CD14-positive monocyte (primary cell): ENCODE results near the gene FBXO15. TPM values are rescaled to one million over a fixed set of nuclear protein-coding genes. Genes with fewer than 3 reads are reported as not detected.

ENCODE experiments used
- DNase-seq, 3 donors: peaks; one replicate each; pipeline ENCODE4 v3.0.0-alpha.2; 2011 to 2022
- H2AFZ ChIP-seq: 2 replicates; pipeline ENCODE4 v1.6.0; 2012; ENCODE audit warnings: mild to moderate bottlenecking, low read depth, low read length, inconsistent platforms; ENCODE audit not compliant: insufficient read depth, poor library complexity, severe bottlenecking
- H3K27ac ChIP-seq, 2 donors: 1 replicate in 1 of 2; 2 replicates in 1 of 2; pipeline ENCODE4 v1.5.1; 2012 to 2013; ENCODE audit warnings: low read length in 2 of 2, control low read depth in 1 of 2, inconsistent platforms in 1 of 2, low read depth in 1 of 2, mild to moderate bottlenecking in 1 of 2
- H3K27me3 ChIP-seq, 2 donors: one replicate each; pipeline versions ENCODE4 v1.6.0 to v1.6.1; 2011 to 2013; ENCODE audit warnings: low read length in 2 of 2; ENCODE audit not compliant: control insufficient read depth in 2 of 2, insufficient read depth in 2 of 2
- H3K36me3 ChIP-seq, 2 donors: replicated peaks in 1 of 2; 1 replicate in 1 of 2; 2 replicates in 1 of 2; pipeline versions ENCODE4 v1.5.1 to v1.6.1; 2012 to 2013; ENCODE audit warnings: low read length in 2 of 2, control low read depth in 1 of 2, inconsistent platforms in 1 of 2, mild to moderate bottlenecking in 1 of 2; ENCODE audit not compliant: insufficient read depth in 2 of 2, control insufficient read depth in 1 of 2
- H3K4me1 ChIP-seq, 2 donors: 1 replicate in 1 of 2; 2 replicates in 1 of 2; pipeline versions ENCODE4 v1.5.1 to v1.6.1; 2012 to 2013; ENCODE audit warnings: low read length in 2 of 2, control low read depth in 1 of 2, inconsistent platforms in 1 of 2, mild to moderate bottlenecking in 1 of 2, moderate library complexity in 1 of 2; ENCODE audit not compliant: insufficient read depth in 2 of 2, control insufficient read depth in 1 of 2
- H3K4me2 ChIP-seq: replicated peaks from 2 replicates; pipeline ENCODE3; 2012; ENCODE audit warnings: low read length, moderate library complexity, mild to moderate bottlenecking; ENCODE audit not compliant: poor library complexity, severe bottlenecking; ENCODE audit errors: extremely low read depth
- H3K4me3 ChIP-seq, 3 experiments: fragments of 200-600 bp in 1 of 3; sonication (generic) in 1 of 3; replicated peaks in 1 of 3; 1 replicate in 2 of 3; 2 replicates in 1 of 3; pipeline ENCODE4 v1.5.1; 2011 to 2013; ENCODE audit warnings: low read length in 3 of 3, mild to moderate bottlenecking in 3 of 3, control low read depth in 2 of 3, low read depth in 2 of 3, inconsistent platforms in 1 of 3, moderate library complexity in 1 of 3
- H3K79me2 ChIP-seq: 2 replicates; pipeline ENCODE4 v1.6.0; 2012; ENCODE audit warnings: mild to moderate bottlenecking, control low read depth, inconsistent platforms, low read length, moderate library complexity; ENCODE audit not compliant: insufficient read depth
- H3K9ac ChIP-seq: 2 replicates; pipeline ENCODE4 v1.6.0; 2017; ENCODE audit warnings: low read length, mild to moderate bottlenecking; ENCODE audit not compliant: insufficient read depth, poor library complexity, severe bottlenecking
- H3K9me3 ChIP-seq, 2 donors: replicated peaks in 1 of 2; 1 replicate in 1 of 2; 2 replicates in 1 of 2; pipeline versions ENCODE4 v1.5.1 to v1.6.1; 2012 to 2013; ENCODE audit warnings: low read length in 2 of 2, control low read depth in 1 of 2; ENCODE audit not compliant: control insufficient read depth in 1 of 2, insufficient read depth in 1 of 2
- H4K20me1 ChIP-seq: 2 replicates; pipeline ENCODE4 v1.6.0; 2012; ENCODE audit warnings: mild to moderate bottlenecking, low read length, control low read depth, moderate library complexity; ENCODE audit not compliant: insufficient read depth
- H3K27ac Mint-ChIP-seq, 7 donors: one replicate each; pipeline ENCODE4 v1.8.0; 2020; ENCODE audit warnings: mild to moderate bottlenecking in 7 of 7, mixed read lengths in 7 of 7, moderate library complexity in 6 of 7, inconsistent platforms in 2 of 7
- H3K27me3 Mint-ChIP-seq, 3 donors: one replicate each; pipeline ENCODE4 v1.8.0; 2021 to 2022; ENCODE audit warnings: low read depth in 3 of 3, mild to moderate bottlenecking in 3 of 3, mixed read lengths in 3 of 3, moderate library complexity in 3 of 3, inconsistent platforms in 1 of 3
- H3K36me3 Mint-ChIP-seq, 2 donors: one replicate each; pipeline ENCODE4 v1.8.0; 2020; ENCODE audit warnings: mixed read lengths in 2 of 2, inconsistent platforms in 1 of 2, mild to moderate bottlenecking in 1 of 2
- H3K4me1 Mint-ChIP-seq: one replicate; pipeline ENCODE4 v1.8.0; 2020; ENCODE audit warnings: mild to moderate bottlenecking, mixed read lengths
- H3K4me3 Mint-ChIP-seq, 2 donors: one replicate each; pipeline ENCODE4 v1.8.0; 2020; ENCODE audit warnings: mild to moderate bottlenecking in 2 of 2, mixed read lengths in 2 of 2, moderate library complexity in 1 of 2
- H3K9me3 Mint-ChIP-seq, 7 donors: one replicate each; pipeline ENCODE4 v1.8.0; 2020 to 2022; ENCODE audit warnings: mixed read lengths in 7 of 7, mild to moderate bottlenecking in 6 of 7, moderate library complexity in 6 of 7, inconsistent platforms in 2 of 7
- WGBS: methylation state at CpG from one replicate; pipeline ENCODE4 v1.1.5; 2013; ENCODE audit warnings: missing lambda C conversion rate; ENCODE audit not compliant: insufficient coverage; 5-methylcytosine and 5-hydroxymethylcytosine counted together
- intact Hi-C, 2 donors: fragments of 100-400 bp; cut with micrococcal nuclease; formaldehyde crosslinking; loops; one replicate each; pipeline versions ENCODE4 v1.15.0 to v1.15.1; 2023
- polyA plus RNA-seq, 3 donors: library from polyadenylated mRNA; depleted of rRNA in 1 of 3; unstranded in 2 of 3; stranded (reverse) in 1 of 3; fragments of 300-500 nt in 2 of 3; fragments of >200 nt in 1 of 3; fragmentation: Illumina TruSeq in 2 of 3; gene quantifications; 1 replicate in 2 of 3; 2 replicates in 1 of 3; pipeline ENCODE4 v1.2.3, GENCODE V29; 2012 to 2021
- TF ChIP-seq, protein P1 (sequence below): fragments of 200-600 bp; IDR thresholded peaks from one replicate; pipeline ENCODE4 v1.8.0; 2022; ENCODE audit warnings: antibody characterized with exemption, mild to moderate bottlenecking

FBXO15 gene
- polyA plus RNA-seq, 3 donors: not detected

DNA sequence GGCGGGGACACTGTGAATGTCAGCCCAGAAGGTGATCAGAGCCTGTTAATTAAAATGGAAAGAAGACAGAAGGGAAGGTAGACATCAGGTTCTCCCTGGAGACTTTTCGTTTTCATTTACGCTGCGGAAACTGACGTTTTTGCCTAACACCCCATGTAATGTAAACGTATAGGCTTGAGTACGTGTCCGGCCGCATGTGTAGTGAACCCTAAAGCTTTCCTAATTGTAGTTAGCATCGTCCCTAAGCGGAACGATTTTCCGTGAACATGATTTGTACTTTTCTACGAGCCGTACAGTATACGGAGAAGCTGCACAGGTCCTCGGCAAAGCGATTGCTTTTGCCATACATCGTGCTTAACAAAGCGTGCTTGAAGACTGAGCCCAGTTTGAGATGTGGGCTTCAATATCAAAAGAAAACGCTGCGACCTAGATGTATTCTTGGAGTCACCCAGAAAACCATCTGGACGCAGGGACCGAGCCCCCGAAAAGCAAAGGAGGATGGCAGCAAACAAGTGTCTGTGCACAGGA, 973 bp upstream of the FBXO15 start:
- peak overlapping the region; percentile 73 for H3K9ac ChIP-seq

DNA sequence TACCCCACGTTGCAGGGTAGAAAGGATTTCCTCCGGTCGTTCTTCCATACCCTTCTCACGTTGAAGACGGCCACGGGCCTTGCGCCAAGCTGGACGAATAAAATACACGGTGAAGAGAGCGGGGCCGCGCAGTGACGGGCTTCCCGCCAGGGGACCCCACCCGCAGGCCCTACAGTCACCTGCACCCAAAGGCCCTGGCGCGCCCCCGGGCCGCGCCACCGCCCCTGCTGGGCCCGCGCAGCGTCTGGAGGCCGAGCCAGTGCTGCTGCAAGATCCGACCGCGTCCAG, 199 bp downstream of the FBXO15 start:
- H3K4me1 Mint-ChIP-seq: peaks cover 19% of the 10 kb centered on the region

More for the DNA sequence above, 973 bp upstream of the FBXO15 start:
- peak overlapping the region; percentile 86 to 94 (median 89) for H3K4me3 ChIP-seq
- H3K36me3 ChIP-seq: peaks cover 0 to 25% of the 10 kb centered on the region in 2 donors
- peak overlapping the region; percentile 95 to 99 (median 98) for H3K27ac Mint-ChIP-seq
- H3K9me3 Mint-ChIP-seq: no peaks in the 10 kb centered on the region
- H2AFZ ChIP-seq: peak overlapping the region; percentile 92
- no peaks in the 10 kb centered on the region for H3K9me3 ChIP-seq
- H3K27ac ChIP-seq: peak overlapping the region in 1 of 2 donors; percentile 90
- peaks cover 10 to 23% of the 10 kb centered on the region in 2 donors for H3K4me1 ChIP-seq
- peaks cover 12 to 14% of the 10 kb centered on the region in 2 donors for H3K36me3 Mint-ChIP-seq
- peaks cover 1 to 5% (median 4%) of the 10 kb centered on the region in 3 donors for H3K27me3 Mint-ChIP-seq
- WGBS: under 1% methylated on average over 22 of the region's 25 CpGs
- intact Hi-C loops: loop anchor here (5.0 to 10.0 kb wide), 2 partner anchors 144 to 346 kb away; partner anchors contain the start of genes CNDP2 (in 1 of the 2) and CYB5A (in 1 of the 2)
- no peaks in the 10 kb centered on the region for H3K27me3 ChIP-seq
- peaks cover 51% of the 10 kb centered on the region for H3K79me2 ChIP-seq
- peak overlapping the region; percentile 83 for H3K4me2 ChIP-seq
- TF ChIP-seq, protein P1, sequence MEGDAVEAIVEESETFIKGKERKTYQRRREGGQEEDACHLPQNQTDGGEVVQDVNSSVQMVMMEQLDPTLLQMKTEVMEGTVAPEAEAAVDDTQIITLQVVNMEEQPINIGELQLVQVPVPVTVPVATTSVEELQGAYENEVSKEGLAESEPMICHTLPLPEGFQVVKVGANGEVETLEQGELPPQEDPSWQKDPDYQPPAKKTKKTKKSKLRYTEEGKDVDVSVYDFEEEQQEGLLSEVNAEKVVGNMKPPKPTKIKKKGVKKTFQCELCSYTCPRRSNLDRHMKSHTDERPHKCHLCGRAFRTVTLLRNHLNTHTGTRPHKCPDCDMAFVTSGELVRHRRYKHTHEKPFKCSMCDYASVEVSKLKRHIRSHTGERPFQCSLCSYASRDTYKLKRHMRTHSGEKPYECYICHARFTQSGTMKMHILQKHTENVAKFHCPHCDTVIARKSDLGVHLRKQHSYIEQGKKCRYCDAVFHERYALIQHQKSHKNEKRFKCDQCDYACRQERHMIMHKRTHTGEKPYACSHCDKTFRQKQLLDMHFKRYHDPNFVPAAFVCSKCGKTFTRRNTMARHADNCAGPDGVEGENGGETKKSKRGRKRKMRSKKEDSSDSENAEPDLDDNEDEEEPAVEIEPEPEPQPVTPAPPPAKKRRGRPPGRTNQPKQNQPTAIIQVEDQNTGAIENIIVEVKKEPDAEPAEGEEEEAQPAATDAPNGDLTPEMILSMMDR: no peak
- DNase-seq: no peak
- H3K4me1 Mint-ChIP-seq: peaks cover 19% of the 10 kb centered on the region
- no peaks in the 10 kb centered on the region for H4K20me1 ChIP-seq
- peak overlapping the region; percentile 96 to 97 for H3K4me3 Mint-ChIP-seq

More for the DNA sequence above, 199 bp downstream of the FBXO15 start:
- H3K4me3 ChIP-seq: peak overlapping the region; percentile 86 to 94 (median 89)
- peaks cover 0 to 18% of the 10 kb centered on the region in 2 donors for H3K36me3 ChIP-seq
- H3K27me3 Mint-ChIP-seq: peaks cover 0 to 5% (median 4%) of the 10 kb centered on the region in 3 donors
- intact Hi-C loops: loop anchor here (5.0 to 10.0 kb wide), 2 partner anchors 145 to 347 kb away; partner anchors contain the start of genes CNDP2 (in 1 of the 2) and CYB5A (in 1 of the 2)
- peak overlapping the region; percentile 92 for H2AFZ ChIP-seq
- H3K27me3 ChIP-seq: no peaks in the 10 kb centered on the region
- peak overlapping the region; percentile 83 for H3K4me2 ChIP-seq
- TF ChIP-seq, protein P1: no peak
- H3K9me3 ChIP-seq: no peaks in the 10 kb centered on the region
- H3K4me1 ChIP-seq: peaks cover 10 to 23% of the 10 kb centered on the region in 2 donors
- no peaks in the 10 kb centered on the region for H3K9me3 Mint-ChIP-seq
- DNase-seq: no peak
- H4K20me1 ChIP-seq: no peaks in the 10 kb centered on the region
- WGBS: 0% methylated on average over 26 of the region's 28 CpGs
- H3K27ac ChIP-seq: peak overlapping the region; percentile 90 to 94
- H3K79me2 ChIP-seq: peaks cover 40% of the 10 kb centered on the region
- H3K27ac Mint-ChIP-seq: peak overlapping the region; percentile 71 to 99 (median 98)
- H3K9ac ChIP-seq: peak overlapping the region; percentile 73
- H3K36me3 Mint-ChIP-seq: peaks cover 8 to 11% of the 10 kb centered on the region in 2 donors
- H3K4me3 Mint-ChIP-seq: peak overlapping the region; percentile 96 to 97
